C4-2B (cell line): ENCODE results near the gene TMPRSS11E.

ENCODE experiments used
- ZFX ChIP-seq: fragments of 450-650 bp; IDR thresholded peaks from 2 replicates; pipeline ENCODE4 v1.6.1; 2017
- TF ChIP-seq, protein P1 (sequence below): fragments of 450-650 bp; conservative IDR thresholded peaks from 2 replicates; pipeline ENCODE4 v1.5.1; 2017; ENCODE audit warnings: mild to moderate bottlenecking

- TF ChIP-seq, protein P1, sequence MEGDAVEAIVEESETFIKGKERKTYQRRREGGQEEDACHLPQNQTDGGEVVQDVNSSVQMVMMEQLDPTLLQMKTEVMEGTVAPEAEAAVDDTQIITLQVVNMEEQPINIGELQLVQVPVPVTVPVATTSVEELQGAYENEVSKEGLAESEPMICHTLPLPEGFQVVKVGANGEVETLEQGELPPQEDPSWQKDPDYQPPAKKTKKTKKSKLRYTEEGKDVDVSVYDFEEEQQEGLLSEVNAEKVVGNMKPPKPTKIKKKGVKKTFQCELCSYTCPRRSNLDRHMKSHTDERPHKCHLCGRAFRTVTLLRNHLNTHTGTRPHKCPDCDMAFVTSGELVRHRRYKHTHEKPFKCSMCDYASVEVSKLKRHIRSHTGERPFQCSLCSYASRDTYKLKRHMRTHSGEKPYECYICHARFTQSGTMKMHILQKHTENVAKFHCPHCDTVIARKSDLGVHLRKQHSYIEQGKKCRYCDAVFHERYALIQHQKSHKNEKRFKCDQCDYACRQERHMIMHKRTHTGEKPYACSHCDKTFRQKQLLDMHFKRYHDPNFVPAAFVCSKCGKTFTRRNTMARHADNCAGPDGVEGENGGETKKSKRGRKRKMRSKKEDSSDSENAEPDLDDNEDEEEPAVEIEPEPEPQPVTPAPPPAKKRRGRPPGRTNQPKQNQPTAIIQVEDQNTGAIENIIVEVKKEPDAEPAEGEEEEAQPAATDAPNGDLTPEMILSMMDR: no peak
- no peak for TF ChIP-seq ZFX
These were observed 13.7 kb upstream of the TMPRSS11E start for GRCh38 chr4:68433582-68433981.
